ENCODE results near the gene RMND1. TPM values are rescaled to one million over a fixed set of nuclear protein-coding genes. Genes with fewer than 3 reads are reported as not detected.

Gene RMND1
- total and polyA plus RNA-seq, 2 of the 13 experiments (the other 11 are each of a cell fraction or from before 2014, with no cell fraction given) = 34.0 to 72.5 TPM

- no peaks in the 10 kb centered on the region for H3K36me3 ChIP-seq (replicated peaks in 1 of 2; ENCODE audit: control insufficient read depth in 1 of 2, insufficient read depth in 2 of 2, low read length in 2 of 2)
- H3K27ac ChIP-seq (ENCODE audit: extremely low read length, insufficient read depth, low read length) = no peak overlapping the region
- in situ Hi-C loops (cut with HindIII; ENCODE audit: extremely low pct_ligation_motif_present, low pct_unique_long_range_greater_than_20kb) = no loop called here
- H2AFZ ChIP-seq (ENCODE audit: low read length) = no peak overlapping the region
- no peaks in the 10 kb centered on the region for H4K20me1 ChIP-seq (ENCODE audit: insufficient read depth, low read length)
- H3K9me3 ChIP-seq (ENCODE audit: low read length) = no peaks in the 10 kb centered on the region
- BruUV-seq (replicated peaks) = no TSS peak
- intact Hi-C loops (cut with micrococcal nuclease; ENCODE audit: unreplicated experiment) = no loop called here
- CTCF ChIA-PET (ENCODE audit: low intra/inter-chr PET ratio, low total read pairs) = no interaction called here
- H3K9ac ChIP-seq (ENCODE audit: insufficient read depth, low read depth, low read length) = no peak overlapping the region
- H3K79me2 ChIP-seq (ENCODE audit: insufficient read depth, low read length) = no peaks in the 10 kb centered on the region
- no peaks in the 10 kb centered on the region for H3K27me3 ChIP-seq (ENCODE audit: control insufficient read depth in 1 of 2, insufficient read depth in 2 of 2, low read length in 2 of 2)
- H3K4me3 ChIP-seq (replicated peaks in 1 of 3; ENCODE audit: insufficient read depth in 1 of 3, low read depth in 2 of 3, low read length in 3 of 3) = no peak overlapping the region
- no peak overlapping the region for H3K4me2 ChIP-seq (ENCODE audit: low read depth, low read length)
- peaks cover 24% of the 10 kb centered on the region for H3K4me1 ChIP-seq (ENCODE audit: insufficient read depth, low read length)
- FAIRE-seq (no peak), DNase-seq (ENCODE audit: low spot score) (peak; percentile 19), ATAC-seq (peak; percentile 41; the same call in 1 of the 3 replicates)
- POLR2A ChIA-PET = no interaction called here
- TF ChIP-seq ZNF614 (CRISPR knock-in tag; IDR thresholded peaks at IDR 0.05; ENCODE audit: borderline replicate concordance) = 0 out of 2 replicates have a peak, but pooled peaks have one; percentile 17
- no peak for TF ChIP-seq MLLT10 (CRISPR knock-in tag; IDR thresholded peaks at IDR 0.05)
- no peak for TF ChIP-seq SMAD3 (CRISPR knock-in tag; IDR thresholded peaks at IDR 0.05)
- TF ChIP-seq TCF7 (IDR thresholded peaks at IDR 0.05; ENCODE audit: low read depth) = no peak
- peak; percentile 98 to 99 for TF ChIP-seq MAFK (conservative IDR thresholded peaks at IDR 0.05 in 1 of 2, IDR thresholded peaks at IDR 0.05 in 1 of 2; ENCODE audit: low read length in 2 of 2)
- no peak for TF ChIP-seq EZH2 (conservative IDR thresholded peaks at IDR 0.05; ENCODE audit: low read depth, low read length)
- no peak for TF ChIP-seq BORCS8-MEF2B (CRISPR knock-in tag; IDR thresholded peaks at IDR 0.05)
- TF ChIP-seq MIER3 (CRISPR knock-in tag; IDR thresholded peaks at IDR 0.05; ENCODE audit: borderline replicate concordance) = no peak
- TF ChIP-seq NFKB2 (CRISPR knock-in tag; IDR thresholded peaks at IDR 0.05; ENCODE audit: borderline replicate concordance) = no peak
- TF ChIP-seq ARNT2 (CRISPR knock-in tag; IDR thresholded peaks at IDR 0.05; ENCODE audit: low read depth) = no peak
- TF ChIP-seq FOXC1 (CRISPR knock-in tag; IDR thresholded peaks at IDR 0.05; ENCODE audit: borderline replicate concordance) = no peak
- no peak for TF ChIP-seq ETV6 (CRISPR knock-in tag; conservative IDR thresholded peaks at IDR 0.05)
- no peak for TF ChIP-seq HNF1A (IDR thresholded peaks at IDR 0.05; ENCODE audit: low read depth)
- TF ChIP-seq HNF1A (CRISPR knock-in tag; IDR thresholded peaks at IDR 0.05; ENCODE audit: borderline replicate concordance) = no peak
- peak; percentile 76; the same call in 1 of the 2 replicates for TF ChIP-seq TEF (CRISPR knock-in tag; IDR thresholded peaks at IDR 0.05)
- no peak for TF ChIP-seq ZNF253 (CRISPR knock-in tag; IDR thresholded peaks at IDR 0.05; ENCODE audit: borderline replicate concordance)
- TF ChIP-seq PHF5A (CRISPR knock-in tag; IDR thresholded peaks at IDR 0.05; ENCODE audit: low read depth, unreplicated experiment) = no peak
- no peak for TF ChIP-seq ZNF574 (CRISPR knock-in tag; IDR thresholded peaks at IDR 0.05)
- TF ChIP-seq NFYB (CRISPR knock-in tag; IDR thresholded peaks at IDR 0.05) = no peak
- no peak for TF ChIP-seq EEA1 (CRISPR knock-in tag; IDR thresholded peaks at IDR 0.05; ENCODE audit: borderline replicate concordance)
These were observed 32.1 kb upstream of the RMND1 start for GRCh38 chr6:151483994-151484393.

Measured in HepG2 (cell line).